Activated CD8-positive, alpha-beta T cell treated with anti-CD3 and anti-CD28 coated beads for 36 hours (primary cell): ENCODE results near the gene TIMP2. TPM values are rescaled to one million over a fixed set of nuclear protein-coding genes. Genes with fewer than 3 reads are reported as not detected.

Experiments used
- ATAC-seq: fragments of 200-7000 bp; cut with Tn5 transposase; one replicate; pipeline ENCODE4 v1.10.0; 2021; ENCODE audit warnings: mild to moderate bottlenecking, moderate library complexity
- CTCF ChIA-PET: fragments of 350-600 bp; sonication (Branson Sonifier 250); formaldehyde crosslinking; loops from one replicate; lab custom pipeline; 2021; ENCODE audit warnings: antibody characterized with exemption; lab: Charles Lee
- POLR2A ChIA-PET: fragments of 350-600 bp; sonication (Branson Sonifier 250); formaldehyde crosslinking; loops from one replicate; lab custom pipeline; 2021; ENCODE audit warnings: antibody characterized with exemption; lab: Charles Lee
- DNase-seq: peaks from one replicate; pipeline ENCODE4 v3.0.0-alpha.2; 2020
- H3K27ac Mint-ChIP-seq: one replicate; pipeline ENCODE4 v1.8.0; 2021; ENCODE audit warnings: mild to moderate bottlenecking, mixed read lengths
- H3K27me3 Mint-ChIP-seq: one replicate; pipeline ENCODE4 v1.8.0; 2021; ENCODE audit warnings: mixed read lengths
- H3K36me3 Mint-ChIP-seq: one replicate; pipeline ENCODE4 v1.8.0; 2021; ENCODE audit warnings: low read depth, mixed read lengths
- H3K4me1 Mint-ChIP-seq: one replicate; pipeline ENCODE4 v1.8.0; 2021; ENCODE audit warnings: low read depth, mixed read lengths
- H3K4me3 Mint-ChIP-seq: one replicate; pipeline ENCODE4 v1.8.0; 2021; ENCODE audit warnings: mild to moderate bottlenecking, moderate library complexity, mixed read lengths
- H3K9me3 Mint-ChIP-seq: one replicate; pipeline ENCODE4 v1.8.0; 2021; ENCODE audit warnings: mixed read lengths
- CTCF ChIP-seq: fragments of 200-600 bp; IDR thresholded peaks from one replicate; pipeline ENCODE4 v1.8.0; 2022; ENCODE audit warnings: antibody characterized with exemption, mild to moderate bottlenecking
- intact Hi-C: fragments of 100-400 bp; cut with micrococcal nuclease; formaldehyde crosslinking; loops from one replicate; pipeline ENCODE4 v1.10.0; 2022
- total RNA-seq, 2 experiments: library from RNA; stranded (reverse); gene quantifications; one replicate each; pipeline ENCODE4 v1.2.3, GENCODE V29; 2021

Gene TIMP2
- total RNA-seq, 2 experiments from 2014 or later = 2.4 to 2.5 TPM

GRCh38 chr17:78831688-78832540, 93.3 kb downstream of the TIMP2 start:
- no peak for TF ChIP-seq CTCF
- Mint-ChIP-seq H3K4me3 (no peak overlapping the region), H3K36me3 (peaks cover 68% of the 10 kb centered on the region), H3K9me3 (no peaks in the 10 kb centered on the region), H3K4me1 (peaks cover 11% of the 10 kb centered on the region), H3K27ac (no peak overlapping the region), H3K27me3 (no peaks in the 10 kb centered on the region)
- ChIA-PET POLR2A (interaction anchor here (0.7 to 4.2 kb wide), 4 partner anchors 9 to 31 kb away, joined by 3 to 17 read pairs (median 6); no protein-coding TSS in a partner anchor), CTCF (interaction anchor here (1.7 kb wide), 1 partner anchor 9 kb away, joined by 3 read pairs; no protein-coding TSS in a partner anchor)
- DNase-seq (no peak), ATAC-seq (no peak)
- intact Hi-C loops = no loop called here

- Mint-ChIP-seq H3K9me3 (no peaks in the 10 kb centered on the region), H3K4me1 (peaks cover 17% of the 10 kb centered on the region), H3K36me3 (peaks cover 63% of the 10 kb centered on the region), H3K4me3 (no peak overlapping the region), H3K27ac (no peak overlapping the region), H3K27me3 (no peaks in the 10 kb centered on the region)
- TF ChIP-seq CTCF = no peak
- ChIA-PET CTCF (interaction anchor here (0.6 to 1.9 kb wide), 2 partner anchors 10 to 154 kb away, joined by 3 to 9 read pairs; no protein-coding TSS in a partner anchor), POLR2A (interaction anchor here (0.8 to 1.2 kb wide), 2 partner anchors 9 to 10 kb away, joined by 3 to 4 read pairs; no protein-coding TSS in a partner anchor)
- no peak for ATAC-seq
- intact Hi-C loops = no loop called here
- no peak for DNase-seq
Observed at GRCh38 chr17:78829477-78829876, 95.7 kb downstream of the TIMP2 start.

GRCh38 chr17:78828470-78829185, 96.6 kb downstream of the TIMP2 start:
- intact Hi-C loops = no loop called here
- H3K27ac Mint-ChIP-seq = peak overlapping the region; percentile 1
- H3K4me1 Mint-ChIP-seq = peaks cover 20% of the 10 kb centered on the region
- no peaks in the 10 kb centered on the region for H3K27me3 Mint-ChIP-seq
- H3K36me3 Mint-ChIP-seq = peaks cover 65% of the 10 kb centered on the region
- peak; percentile 35 for DNase-seq
- ChIA-PET CTCF (interaction anchor here (1.9 kb wide), 1 partner anchor 9 kb away, joined by 9 read pairs; no protein-coding TSS in a partner anchor), POLR2A (interaction anchor here (1.2 kb wide), 1 partner anchor 9 kb away, joined by 3 read pairs; no protein-coding TSS in a partner anchor)
- TF ChIP-seq CTCF = no peak
- no peak overlapping the region for H3K4me3 Mint-ChIP-seq
- peak; percentile 47 for ATAC-seq
- H3K9me3 Mint-ChIP-seq = no peaks in the 10 kb centered on the region

GRCh38 chr17:78826836-78827509, 98.2 kb downstream of the TIMP2 start:
- Mint-ChIP-seq H3K27me3 (no peaks in the 10 kb centered on the region), H3K36me3 (peaks cover 66% of the 10 kb centered on the region), H3K9me3 (no peaks in the 10 kb centered on the region), H3K4me3 (no peak overlapping the region), H3K27ac (no peak overlapping the region), H3K4me1 (peaks cover 28% of the 10 kb centered on the region)
- POLR2A ChIA-PET = interaction anchor here (0.9 to 1.7 kb wide), 5 partner anchors 8 to 13 kb away, joined by 3 to 8 read pairs (median 4); partner anchors contain the start of gene USP36
- CTCF ChIA-PET = interaction anchor here (1.7 kb wide), 1 partner anchor 28 kb away, joined by 4 read pairs; no protein-coding TSS in a partner anchor
- ATAC-seq (no peak), DNase-seq (no peak)
- intact Hi-C loops = no loop called here
- TF ChIP-seq CTCF = no peak
